Activated CD8-positive, alpha-beta memory T cell treated with anti-CD3 and anti-CD28 coated beads for 24 hours (primary cell): ENCODE measurements around the gene TBR1.

Experiments used
- DNase-seq: peaks from one replicate; pipeline ENCODE4 v3.0.0-alpha.2; 2020

Gene TBR1

DNA sequence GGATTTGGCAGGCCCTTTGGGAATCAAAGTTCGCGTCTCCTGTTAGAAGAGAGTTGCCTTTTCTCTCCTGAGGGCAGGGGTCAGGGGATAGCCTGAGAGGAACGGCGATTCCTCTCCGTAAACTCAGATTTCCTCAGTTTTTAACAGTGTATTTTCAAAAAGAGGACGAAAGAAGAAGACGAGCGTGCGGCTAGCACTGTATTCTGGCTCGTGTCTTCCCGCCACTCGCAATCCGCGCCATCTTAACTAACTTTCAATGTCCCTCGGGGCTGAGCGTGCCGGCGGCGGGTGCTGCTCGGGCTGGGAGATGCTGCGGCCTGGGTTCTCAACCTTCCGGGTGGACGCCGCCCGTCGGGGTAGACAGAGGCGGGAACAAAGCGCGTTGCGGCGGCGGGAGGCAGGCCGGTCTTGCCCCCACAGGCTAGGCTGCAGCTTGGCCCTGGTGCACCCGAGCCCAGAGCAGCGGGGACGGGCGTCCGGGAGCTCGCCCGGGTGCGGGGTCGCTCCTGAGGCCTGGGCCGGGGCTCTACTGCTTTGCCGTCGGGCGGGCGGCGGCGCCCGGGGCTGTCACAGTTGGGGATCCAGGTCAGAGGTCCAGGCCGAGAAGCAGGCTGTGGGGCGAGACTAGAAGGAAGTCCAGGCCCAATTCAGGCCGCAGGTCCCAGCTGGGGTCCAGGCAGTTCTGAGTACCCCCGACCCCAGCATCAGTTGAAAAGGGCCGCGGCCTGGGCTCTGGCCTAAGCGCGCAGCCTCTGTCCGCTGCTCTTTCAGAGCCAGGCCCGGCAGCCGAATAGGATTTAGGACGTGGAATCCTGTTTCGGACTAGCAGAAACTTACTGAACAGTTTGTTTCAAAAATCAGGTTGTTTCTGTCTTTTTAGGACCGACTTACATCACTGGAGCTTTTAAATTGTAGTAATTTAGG, 11.8 kb downstream of the TBR1 start:
- no peak for DNase-seq

DNA sequence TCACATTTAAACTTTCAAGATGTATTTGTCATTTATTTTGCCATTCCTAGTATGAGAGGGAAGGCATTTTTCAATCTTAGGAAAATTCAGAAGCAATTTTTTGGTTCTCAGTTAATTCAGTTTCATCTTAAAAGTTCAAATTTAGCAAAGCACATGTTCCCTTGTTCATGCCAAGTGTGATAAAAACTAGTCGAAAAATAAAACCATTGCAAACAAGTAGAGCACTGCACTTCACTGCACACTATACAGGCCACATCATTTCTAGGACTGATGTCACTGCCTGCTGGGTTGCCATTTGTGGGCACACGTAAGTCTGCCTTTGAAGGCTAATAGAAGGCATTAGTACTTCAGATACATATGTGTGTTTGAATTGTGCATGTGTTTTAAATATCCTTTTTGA, 14.3 kb downstream of the TBR1 start:
- no peak for DNase-seq

DNA sequence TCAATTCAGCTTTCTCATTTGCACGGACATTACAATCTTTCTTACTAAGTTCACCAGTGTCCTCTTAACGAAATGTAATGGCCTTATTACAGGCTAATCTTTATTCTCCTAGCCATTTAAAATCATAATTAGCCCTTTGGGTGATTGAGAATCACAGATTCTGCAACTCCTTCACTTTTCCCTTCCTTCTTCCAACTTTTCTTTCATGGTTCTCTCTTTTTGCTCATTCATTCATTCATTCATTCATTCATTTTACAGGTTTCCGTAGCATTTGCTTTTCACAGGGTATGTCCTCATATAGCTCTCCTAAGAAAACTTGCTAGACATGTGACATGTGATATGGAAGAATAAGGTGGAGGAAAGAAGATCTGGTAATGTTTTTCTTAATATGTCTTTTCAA, 16.0 kb downstream of the TBR1 start:
- DNase-seq = no peak

DNA sequence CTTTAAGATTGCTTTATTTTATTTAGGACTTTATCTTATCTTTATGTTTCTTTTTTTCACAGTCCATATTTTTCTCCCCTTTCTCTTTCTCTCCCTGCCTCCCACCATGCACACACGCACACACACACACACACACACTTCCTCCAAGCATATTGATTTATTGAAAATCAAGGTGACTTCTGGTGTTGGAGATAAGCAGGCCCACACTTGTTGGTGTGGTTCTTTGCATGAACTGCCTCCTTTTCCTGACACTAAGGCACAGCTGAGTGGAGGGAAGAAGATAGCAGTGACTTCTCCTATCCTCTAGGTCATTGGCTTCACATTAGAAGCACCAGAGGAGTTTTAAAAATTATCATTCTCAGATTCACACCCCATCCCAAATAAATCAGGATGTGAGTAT, 18.0 kb downstream of the TBR1 start:
- no peak for DNase-seq

DNA sequence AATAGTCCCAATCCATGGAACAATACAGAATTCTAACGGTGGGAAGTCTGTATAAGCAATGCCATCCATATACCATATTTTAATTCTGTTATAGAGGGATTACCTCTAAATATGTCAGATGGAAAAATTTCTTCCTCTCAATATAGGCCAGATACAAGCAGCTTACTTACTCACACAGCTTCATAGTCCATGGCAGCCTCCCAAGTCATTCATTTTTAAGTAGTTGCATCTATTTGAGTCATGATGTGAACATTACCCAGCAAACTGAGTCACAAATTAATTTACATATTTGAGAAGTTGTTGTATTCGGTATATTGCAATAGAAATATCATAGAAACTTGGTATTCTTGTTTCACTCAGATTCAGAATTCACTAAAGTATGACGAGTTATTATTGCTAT, 20.3 kb downstream of the TBR1 start:
- no peak for DNase-seq

DNA sequence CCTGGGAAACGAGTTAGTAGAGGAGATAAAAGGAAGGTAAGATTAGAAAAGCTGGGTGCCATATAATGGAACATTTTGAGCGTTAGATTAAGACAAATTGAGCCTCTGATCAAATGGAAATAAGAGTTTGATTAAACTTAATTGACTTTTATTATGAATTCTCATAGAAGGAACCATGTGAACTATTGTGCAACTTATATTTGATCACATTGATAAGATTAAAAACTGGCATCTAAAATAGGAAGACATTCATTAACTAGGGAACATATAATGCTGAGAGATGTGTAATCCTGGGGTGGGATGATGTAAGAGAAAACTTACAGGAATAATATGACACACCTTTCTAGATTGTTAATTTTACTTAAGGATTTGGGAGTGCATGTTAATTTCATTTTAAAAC, 22.5 kb downstream of the TBR1 start:
- DNase-seq = no peak

DNA sequence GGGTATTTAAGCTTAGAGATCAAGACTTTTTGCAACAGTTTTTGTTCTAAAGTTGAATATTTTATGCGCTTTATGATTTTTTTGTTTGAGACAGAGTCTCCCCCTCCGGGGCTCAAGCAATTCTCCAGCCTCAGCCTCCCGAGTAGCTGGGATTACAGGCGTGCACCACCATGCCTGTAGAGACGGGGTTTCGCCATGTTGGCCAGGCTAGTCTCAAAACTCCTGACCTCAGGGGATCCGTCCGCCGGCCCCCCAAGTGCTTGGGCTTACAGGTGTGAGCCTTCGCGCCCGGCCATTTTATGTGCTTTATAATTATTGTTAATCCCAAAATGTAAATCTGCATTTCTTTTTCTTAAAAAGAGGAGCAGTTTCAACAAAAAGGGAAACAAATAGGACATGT, 29.0 kb downstream of the TBR1 start:
- no peak for DNase-seq

DNA sequence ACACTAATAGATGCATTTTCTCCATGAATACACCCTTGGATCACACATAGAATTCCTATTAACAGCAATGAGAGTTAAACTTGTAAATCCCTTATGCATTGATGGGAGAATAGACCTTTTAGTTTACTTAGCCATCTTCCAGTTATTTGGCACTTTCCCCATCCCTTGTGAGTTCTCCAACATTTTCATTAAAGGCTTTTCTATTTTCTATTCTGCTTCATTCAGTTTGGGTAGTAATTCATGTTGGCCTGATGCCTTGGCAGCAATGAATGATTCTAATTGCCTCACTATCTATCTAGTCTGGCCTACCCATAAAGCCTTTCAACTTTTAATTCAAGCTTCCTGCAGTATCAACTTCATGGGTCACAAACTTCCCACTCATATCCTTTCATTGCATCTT, 32.3 kb downstream of the TBR1 start:
- no peak for DNase-seq

DNA sequence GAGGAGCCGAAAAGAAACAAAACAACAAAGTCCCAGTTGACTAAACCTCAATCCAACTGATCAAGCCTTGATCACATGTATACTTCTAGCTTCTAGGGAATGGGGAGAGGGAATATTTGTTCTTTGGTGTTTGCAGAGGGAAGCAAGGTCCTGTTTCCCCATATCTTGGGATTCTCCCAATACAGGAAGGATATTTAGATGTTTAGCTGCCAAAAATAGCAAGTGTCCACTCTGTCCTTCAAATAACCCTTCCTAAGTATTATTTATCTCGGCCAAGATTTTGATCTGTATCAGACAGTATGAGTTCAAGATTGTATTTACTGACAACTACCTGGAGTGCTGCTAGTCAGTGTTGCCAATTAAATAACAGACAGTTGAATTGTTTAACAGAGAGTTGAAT, 55.5 kb downstream of the TBR1 start:
- no peak for DNase-seq

DNA sequence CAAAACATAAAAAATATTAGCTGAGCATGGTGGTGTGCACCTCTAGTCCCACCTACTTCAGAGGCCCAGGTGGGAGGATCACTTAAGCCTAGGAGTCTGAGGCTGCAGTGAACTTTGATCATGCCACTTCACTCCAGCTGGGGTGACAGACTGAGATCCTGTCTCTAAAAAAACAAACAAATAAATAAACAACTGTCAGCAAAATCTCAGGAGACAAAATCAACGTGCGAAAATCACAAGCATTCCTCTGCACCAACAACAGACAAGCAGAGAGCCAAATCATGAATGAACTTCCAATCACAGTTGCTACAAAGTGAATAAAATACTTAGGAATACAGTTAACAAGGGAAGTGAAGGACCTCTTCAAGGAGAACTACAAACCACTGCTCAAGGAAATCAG, 58.8 kb downstream of the TBR1 start:
- no peak for DNase-seq
